Measurements from ENCODE around the gene FBXO15. TPM values are rescaled to one million over a fixed set of nuclear protein-coding genes. Genes with fewer than 3 reads are reported as not detected.

Gene FBXO15
- total and polyA plus RNA-seq, 2 donors (not counting 1 experiment from before 2014, with no cell fraction given), result 0.77 to 0.83 TPM

- no peak for DNase-seq (ENCODE audit: low read depth in 2 of 2)
- H3K27ac ChIP-seq (ENCODE audit: insufficient read depth, low read length), result no peak overlapping the region
- no peaks in the 10 kb centered on the region for H3K9me3 ChIP-seq (ENCODE audit: control insufficient read depth, insufficient read depth, low read depth, low read length)
- no peaks in the 10 kb centered on the region for H4K20me1 ChIP-seq (ENCODE audit: control insufficient read depth, extremely low read depth, insufficient read depth, low read length)
- H3K9ac ChIP-seq (ENCODE audit: insufficient read depth, low read length), result no peak overlapping the region
- H3K4me1 ChIP-seq (ENCODE audit: control insufficient read depth, extremely low read depth, insufficient read depth, low read length), result no peaks in the 10 kb centered on the region
- H3K4me3 ChIP-seq (replicated peaks in 1 of 4; ENCODE audit: control extremely low read depth in 1 of 4, insufficient read depth in 1 of 4, low read depth in 3 of 4, low read length in 4 of 4), result no peak overlapping the region
- no peaks in the 10 kb centered on the region for H3K79me2 ChIP-seq (ENCODE audit: control insufficient read depth, insufficient read depth, low read length)
- no peak for TF ChIP-seq EZH2 (IDR thresholded peaks at IDR 0.05; ENCODE audit: low read length, missing control alignments)
- TF ChIP-seq CTCF (conservative IDR thresholded peaks at IDR 0.05 in 1 of 2, IDR thresholded peaks at IDR 0.05 in 1 of 2; ENCODE audit: low read depth in 1 of 2, low read length in 2 of 2), result no peak
- H3K4me2 ChIP-seq (ENCODE audit: extremely low read depth, insufficient read depth, low read length), result no peak overlapping the region
- H3K27me3 ChIP-seq (ENCODE audit: control insufficient read depth, insufficient read depth, low read length), result no peaks in the 10 kb centered on the region
- H3K36me3 ChIP-seq (ENCODE audit: control insufficient read depth, insufficient read depth, low read length), result no peaks in the 10 kb centered on the region
- no peak overlapping the region for H2AFZ ChIP-seq (ENCODE audit: low read length)
These were observed 33.9 kb downstream of the FBXO15 start for GRCh38 chr18:74113711-74114110.

- Histone ChIP-seq H3K4me3 (replicated peaks in 1 of 4; ENCODE audit: control extremely low read depth in 1 of 4, insufficient read depth in 1 of 4, low read depth in 3 of 4, low read length in 4 of 4) (no peak overlapping the region), H3K4me1 (ENCODE audit: control insufficient read depth, extremely low read depth, insufficient read depth, low read length) (no peaks in the 10 kb centered on the region), H3K4me2 (ENCODE audit: extremely low read depth, insufficient read depth, low read length) (no peak overlapping the region), H4K20me1 (ENCODE audit: control insufficient read depth, extremely low read depth, insufficient read depth, low read length) (no peaks in the 10 kb centered on the region), H3K9ac (ENCODE audit: insufficient read depth, low read length) (no peak overlapping the region), H3K9me3 (ENCODE audit: control insufficient read depth, insufficient read depth, low read depth, low read length) (no peaks in the 10 kb centered on the region), H3K79me2 (ENCODE audit: control insufficient read depth, insufficient read depth, low read length) (no peaks in the 10 kb centered on the region), H2AFZ (ENCODE audit: low read length) (no peak overlapping the region), H3K27ac (ENCODE audit: insufficient read depth, low read length) (no peak overlapping the region), H3K36me3 (ENCODE audit: control insufficient read depth, insufficient read depth, low read length) (no peaks in the 10 kb centered on the region), H3K27me3 (ENCODE audit: control insufficient read depth, insufficient read depth, low read length) (no peaks in the 10 kb centered on the region)
- no peak for TF ChIP-seq EZH2 (IDR thresholded peaks at IDR 0.05; ENCODE audit: low read length, missing control alignments)
- no peak for TF ChIP-seq CTCF (conservative IDR thresholded peaks at IDR 0.05 in 1 of 2, IDR thresholded peaks at IDR 0.05 in 1 of 2; ENCODE audit: low read depth in 1 of 2, low read length in 2 of 2)
- no peak for DNase-seq (ENCODE audit: low read depth in 2 of 2)
These were observed 36.7 kb downstream of the FBXO15 start for GRCh38 chr18:74110976-74111375.

- TF ChIP-seq CTCF (conservative IDR thresholded peaks at IDR 0.05 in 1 of 2, IDR thresholded peaks at IDR 0.05 in 1 of 2; ENCODE audit: low read depth in 1 of 2, low read length in 2 of 2), result no peak
- no peak for TF ChIP-seq EZH2 (IDR thresholded peaks at IDR 0.05; ENCODE audit: low read length, missing control alignments)
- Histone ChIP-seq H3K4me2 (ENCODE audit: extremely low read depth, insufficient read depth, low read length) (no peak overlapping the region), H2AFZ (ENCODE audit: low read length) (no peak overlapping the region), H3K4me1 (ENCODE audit: control insufficient read depth, extremely low read depth, insufficient read depth, low read length) (no peaks in the 10 kb centered on the region), H4K20me1 (ENCODE audit: control insufficient read depth, extremely low read depth, insufficient read depth, low read length) (no peaks in the 10 kb centered on the region), H3K9ac (ENCODE audit: insufficient read depth, low read length) (no peak overlapping the region), H3K27ac (ENCODE audit: insufficient read depth, low read length) (no peak overlapping the region), H3K9me3 (ENCODE audit: control insufficient read depth, insufficient read depth, low read depth, low read length) (no peaks in the 10 kb centered on the region), H3K27me3 (ENCODE audit: control insufficient read depth, insufficient read depth, low read length) (no peaks in the 10 kb centered on the region), H3K79me2 (ENCODE audit: control insufficient read depth, insufficient read depth, low read length) (no peaks in the 10 kb centered on the region), H3K4me3 (replicated peaks in 1 of 4; ENCODE audit: control extremely low read depth in 1 of 4, insufficient read depth in 1 of 4, low read depth in 3 of 4, low read length in 4 of 4) (no peak overlapping the region), H3K36me3 (ENCODE audit: control insufficient read depth, insufficient read depth, low read length) (no peaks in the 10 kb centered on the region)
- no peak for DNase-seq (ENCODE audit: low read depth in 2 of 2)
These were observed 37.5 kb downstream of the FBXO15 start for GRCh38 chr18:74110149-74110548.

Data from fibroblast of lung (primary cell).